IPS DF 6.9 (cell line): ENCODE results near the gene TAF3.

Experiments used
- DNase-seq: peaks from one replicate; pipeline ENCODE4 v3.0.0-alpha.2; 2013; ENCODE audit warnings: low read depth, low spot score
- H3K27ac ChIP-seq: one replicate; pipeline ENCODE4 v1.5.1; 2013; ENCODE audit warnings: low read length, control low read depth
- H3K27me3 ChIP-seq: 2 replicates; pipeline ENCODE4 v1.6.1; 2013; ENCODE audit warnings: mild to moderate bottlenecking, low read length; ENCODE audit not compliant: control insufficient read depth, insufficient read depth
- H3K36me3 ChIP-seq: 2 replicates; pipeline ENCODE4 v1.6.1; 2013; ENCODE audit warnings: low read length; ENCODE audit not compliant: control insufficient read depth, insufficient read depth
- H3K4me1 ChIP-seq: 2 replicates; pipeline ENCODE4 v1.6.1; 2013; ENCODE audit warnings: low read length; ENCODE audit not compliant: control insufficient read depth, insufficient read depth
- H3K4me3 ChIP-seq: 2 replicates; pipeline ENCODE4 v1.5.1; 2013; ENCODE audit warnings: mild to moderate bottlenecking, low read length
- H3K9me3 ChIP-seq: 2 replicates; pipeline ENCODE4 v1.6.1; 2013; ENCODE audit warnings: low read length, inconsistent platforms; ENCODE audit not compliant: control insufficient read depth, insufficient read depth
- WGBS: extraction: QIAGEN DNeasy Blood & Tissue Kit; methylation state at CpG from one replicate; pipeline ENCODE4 v1.1.7; 2013; ENCODE audit warnings: mixed read lengths, missing lambda C conversion rate; ENCODE audit not compliant: insufficient read length, insufficient coverage; 5-methylcytosine and 5-hydroxymethylcytosine counted together

The TAF3 gene

GRCh38 chr10:7945469-7946187 is 127.3 kb downstream of the TAF3 start:
- DNase-seq, result no peak
- Histone ChIP-seq H3K36me3 (no peaks in the 10 kb centered on the region), H3K4me3 (no peak overlapping the region), H3K4me1 (peaks cover 5% of the 10 kb centered on the region; the same call in 1 of the 2 replicates), H3K27ac (no peak overlapping the region), H3K9me3 (no peaks in the 10 kb centered on the region), H3K27me3 (no peaks in the 10 kb centered on the region)
- WGBS, result 100% methylated on average over 1 of the region's 11 CpGs

GRCh38 chr10:7948371-7949000 is 130.2 kb downstream of the TAF3 start:
- H3K27ac ChIP-seq, result no peak overlapping the region
- no peaks in the 10 kb centered on the region for H3K9me3 ChIP-seq
- no peaks in the 10 kb centered on the region for H3K27me3 ChIP-seq
- no peak overlapping the region for H3K4me3 ChIP-seq
- H3K36me3 ChIP-seq, result no peaks in the 10 kb centered on the region
- DNase-seq, result no peak
- H3K4me1 ChIP-seq, result 0 out of 2 replicates have a peak, but pooled peaks cover 3% of the 10 kb centered on the region
- no CpG with 5 or more reads among the region's 6 CpGs for WGBS

GRCh38 chr10:7950981-7951847 is 132.9 kb downstream of the TAF3 start:
- Histone ChIP-seq H3K4me1 (0 out of 2 replicates have a peak, but pooled peaks cover 3% of the 10 kb centered on the region), H3K27me3 (no peaks in the 10 kb centered on the region), H3K4me3 (no peak overlapping the region), H3K9me3 (no peaks in the 10 kb centered on the region), H3K27ac (no peak overlapping the region), H3K36me3 (no peaks in the 10 kb centered on the region)
- DNase-seq, result no peak
- no CpG with 5 or more reads among the region's 9 CpGs for WGBS

- Histone ChIP-seq H3K27me3 (no peaks in the 10 kb centered on the region), H3K27ac (no peak overlapping the region), H3K4me3 (no peak overlapping the region), H3K4me1 (0 out of 2 replicates have a peak, but pooled peaks cover 3% of the 10 kb centered on the region), H3K36me3 (no peaks in the 10 kb centered on the region), H3K9me3 (no peaks in the 10 kb centered on the region)
- no peak for DNase-seq
- WGBS, result no CpG with 5 or more reads among the region's 3 CpGs
Observed at GRCh38 chr10:7952266-7952665, 134.0 kb downstream of the TAF3 start.

- no peak for DNase-seq
- Histone ChIP-seq H3K4me1 (0 out of 2 replicates have a peak, but pooled peaks cover 3% of the 10 kb centered on the region), H3K27me3 (no peaks in the 10 kb centered on the region), H3K4me3 (no peak overlapping the region), H3K9me3 (no peaks in the 10 kb centered on the region), H3K27ac (no peak overlapping the region), H3K36me3 (no peaks in the 10 kb centered on the region)
- no CpG with 5 or more reads among the region's 4 CpGs for WGBS
Observed at GRCh38 chr10:7953447-7953846, 135.1 kb downstream of the TAF3 start.

GRCh38 chr10:7955446-7955845 is 137.1 kb downstream of the TAF3 start:
- no peaks in the 10 kb centered on the region for H3K27me3 ChIP-seq
- no peak for DNase-seq
- H3K4me1 ChIP-seq, result 0 out of 2 replicates have a peak, but pooled peaks cover 1% of the 10 kb centered on the region
- no peaks in the 10 kb centered on the region for H3K36me3 ChIP-seq
- no peak overlapping the region for H3K27ac ChIP-seq
- H3K9me3 ChIP-seq, result no peaks in the 10 kb centered on the region
- H3K4me3 ChIP-seq, result no peak overlapping the region
- WGBS, result no CpG with 5 or more reads among the region's 1 CpG

GRCh38 chr10:7956508-7956907 is 138.2 kb downstream of the TAF3 start:
- Histone ChIP-seq H3K27ac (no peak overlapping the region), H3K9me3 (no peaks in the 10 kb centered on the region)
- no peak for DNase-seq

GRCh38 chr10:7957591-7957990 is 139.3 kb downstream of the TAF3 start:
- no CpG with 5 or more reads among the region's 5 CpGs for WGBS

More at GRCh38 chr10:7956508-7956907, 138.2 kb downstream of the TAF3 start:
- no peaks in the 10 kb centered on the region for H3K27me3 ChIP-seq
- no peaks in the 10 kb centered on the region for H3K4me1 ChIP-seq
- H3K4me3 ChIP-seq, result no peak overlapping the region
- no peaks in the 10 kb centered on the region for H3K36me3 ChIP-seq

GRCh38 chr10:7958442-7958841 is 140.1 kb downstream of the TAF3 start:
- no peak for DNase-seq
- no peak overlapping the region for H3K4me3 ChIP-seq
- H3K27me3 ChIP-seq, result no peaks in the 10 kb centered on the region
- H3K27ac ChIP-seq, result no peak overlapping the region
- no peaks in the 10 kb centered on the region for H3K9me3 ChIP-seq
- H3K36me3 ChIP-seq, result no peaks in the 10 kb centered on the region
- H3K4me1 ChIP-seq, result no peaks in the 10 kb centered on the region
- no CpG with 5 or more reads among the region's 5 CpGs for WGBS

More at GRCh38 chr10:7957591-7957990, 139.3 kb downstream of the TAF3 start:
- no peak overlapping the region for H3K4me3 ChIP-seq
- no peaks in the 10 kb centered on the region for H3K27me3 ChIP-seq
- H3K4me1 ChIP-seq, result no peaks in the 10 kb centered on the region
- DNase-seq, result no peak
- H3K9me3 ChIP-seq, result no peaks in the 10 kb centered on the region
- H3K27ac ChIP-seq, result no peak overlapping the region
- no peaks in the 10 kb centered on the region for H3K36me3 ChIP-seq

- Histone ChIP-seq H3K9me3 (no peaks in the 10 kb centered on the region), H3K4me1 (no peaks in the 10 kb centered on the region), H3K36me3 (no peaks in the 10 kb centered on the region), H3K27me3 (no peaks in the 10 kb centered on the region), H3K27ac (no peak overlapping the region), H3K4me3 (no peak overlapping the region)
- no peak for DNase-seq
- WGBS, result no CpG with 5 or more reads among the region's 4 CpGs
Observed at GRCh38 chr10:7960108-7960507, 141.8 kb downstream of the TAF3 start.
